HepG2 (cell line): ENCODE results near the gene C2orf81. TPM values are rescaled to one million over a fixed set of nuclear protein-coding genes. Genes with fewer than 3 reads are reported as not detected.

Experiments used
- AGO2 ChIP-seq: fragments of 200-400 bp; formaldehyde crosslinking; optimal IDR thresholded peaks from 2 replicates; pipeline ENCODE3; 2017; ENCODE audit warnings: mild to moderate bottlenecking, low read depth, low read length, moderate library complexity
- BATF2 ChIP-seq: sonication (generic); formaldehyde crosslinking; IDR thresholded peaks from 2 replicates; pipeline ENCODE4 v1.8.0; 2022; ENCODE audit warnings: mild to moderate bottlenecking, missing genetic modification reagents, moderate library complexity
- CEBPZ ChIP-seq: IDR thresholded peaks from 2 replicates; pipeline ENCODE4 v1.6.1; 2012; ENCODE audit warnings: low read length, improper control_type of control experiment
- CTCF ChIP-seq: sonication (generic); formaldehyde crosslinking; IDR thresholded peaks from 2 replicates; pipeline ENCODE4 v1.5.0; 2020; ENCODE audit warnings: mild to moderate bottlenecking, missing genetic modification reagents, moderate library complexity
- PCBP1 ChIP-seq: fragments of 200-400 bp; formaldehyde crosslinking; IDR thresholded peaks from 2 replicates; pipeline ENCODE4 v1.6.1; 2017; ENCODE audit warnings: mild to moderate bottlenecking, low read depth, low read length, borderline replicate concordance
- REXO4 ChIP-seq: sonication (generic); formaldehyde crosslinking; IDR thresholded peaks from 2 replicates; pipeline ENCODE4 v1.8.0; 2022; ENCODE audit warnings: missing genetic modification reagents, mild to moderate bottlenecking, borderline replicate concordance
- SIN3A ChIP-seq: IDR thresholded peaks from 2 replicates; pipeline ENCODE4 v1.6.1; 2011; ENCODE audit warnings: low read depth, mild to moderate bottlenecking, control low read depth, low read length, borderline replicate concordance
- YY1 ChIP-seq: IDR thresholded peaks from 2 replicates; pipeline ENCODE4 v1.6.1; 2011; ENCODE audit warnings: low read length, low read depth, moderate library complexity, mild to moderate bottlenecking; ENCODE audit not compliant: insufficient read depth, insufficient replicate concordance
- ZHX2 ChIP-seq, 2 experiments: sonication (generic) in 1 of 2; formaldehyde crosslinking in 1 of 2; IDR thresholded peaks; 2 replicates each; pipeline versions ENCODE4 v1.6.1 to v1.9.0; 2014 to 2022; ENCODE audit warnings: antibody characterized with exemption in 1 of 2, borderline replicate concordance in 1 of 2, inconsistent platforms in 1 of 2, low read depth in 1 of 2, missing genetic modification reagents in 1 of 2
- ZNF121 ChIP-seq: sonication (generic); formaldehyde crosslinking; IDR thresholded peaks from 2 replicates; pipeline ENCODE4 v1.5.0; 2020; ENCODE audit warnings: mild to moderate bottlenecking, missing genetic modification reagents
- ZNF136 ChIP-seq: sonication (generic); formaldehyde crosslinking; IDR thresholded peaks from 2 replicates; pipeline ENCODE4 v1.8.1; 2022; ENCODE audit warnings: low read depth, mild to moderate bottlenecking, moderate library complexity, missing genetic modification reagents
- ZNF564 ChIP-seq: sonication (generic); formaldehyde crosslinking; IDR thresholded peaks from 2 replicates; pipeline ENCODE4 v1.8.1; 2023; ENCODE audit warnings: mild to moderate bottlenecking, missing genetic modification reagents
- ZNF569 ChIP-seq: sonication (generic); formaldehyde crosslinking; IDR thresholded peaks from 2 replicates; pipeline ENCODE4 v1.5.0; 2020; ENCODE audit warnings: mild to moderate bottlenecking, missing genetic modification reagents, moderate library complexity, borderline replicate concordance
- ZSCAN20 ChIP-seq: sonication (generic); formaldehyde crosslinking; IDR thresholded peaks from 2 replicates; pipeline ENCODE4 v1.4.0; 2020; ENCODE audit warnings: missing genetic modification reagents, mild to moderate bottlenecking, borderline replicate concordance
- polyA plus RNA-seq, 8 experiments: library from polyadenylated mRNA; depleted of rRNA in 3 of 8; stranded (reverse) in 7 of 8; unstranded in 1 of 8; fragments of >200 nt; fragmentation: Illumina TruSeq in 4 of 8; extraction: Trizol in 4 of 8; gene quantifications; 2 replicates each; pipeline versions ENCODE4 v1.2.1 to v1.2.3, GENCODE V29; 2011 to 2016; ENCODE audit warnings: low read depth in 4 of 8, missing spikeins in 1 of 8, mixed read lengths in 1 of 8; ENCODE audit not compliant: insufficient read depth in 1 of 8
- total RNA-seq, 5 experiments: library from RNA; depleted of rRNA; stranded (reverse); fragments of >200 nt; fragmentation: Illumina TruSeq; extraction: Trizol; gene quantifications; 2 replicates each; pipeline ENCODE4 v1.2.3, GENCODE V29; 2016; ENCODE audit warnings: low read depth in 1 of 5

Gene C2orf81
- total and polyA plus RNA-seq, 2 of the 13 experiments (the other 11 are each of a cell fraction or from before 2014, with no cell fraction given) = 0.15 to 0.17 TPM

- TF ChIP-seq ZHX2 (IDR thresholded peaks at IDR 0.05; ENCODE audit: low read depth) (no peak), ZHX2 (CRISPR knock-in tag; IDR thresholded peaks at IDR 0.05; ENCODE audit: borderline replicate concordance) (no peak), ZSCAN20 (CRISPR knock-in tag) (no peak), BATF2 (CRISPR knock-in tag) (0 out of 2 replicates have a peak, but pooled peaks have one; percentile 15), ZNF569 (no peak), CEBPZ (no peak), CTCF (CRISPR knock-in tag) (no peak), ZNF121 (CRISPR knock-in tag) (no peak), PCBP1 (no peak; the same call in 1 of the 2 replicates), REXO4 (CRISPR knock-in tag) (no peak; the same call in 1 of the 2 replicates), AGO2 (no peak), SIN3A (0 out of 2 replicates have a peak, but pooled peaks have one; percentile 15), ZNF564 (no peak), ZNF136 (CRISPR knock-in tag) (no peak), YY1 (no peak)
Measured at GRCh38 chr2:74441170-74441689, 19.8 kb upstream of the C2orf81 start (continued).
